ENCODE measurements around the gene LAMA5. TPM values are rescaled to one million over a fixed set of nuclear protein-coding genes. Genes with fewer than 3 reads are reported as not detected.

Gene LAMA5
- total RNA-seq, 1 experiment from 2014 or later = 1,050 TPM

- CTCF ChIA-PET = interaction anchor here (0.6 to 10.9 kb wide), 10 partner anchors 9 to 255 kb away, joined by 3 to 188 read pairs (median 7); partner anchors contain the start of genes ADRM1 and RPS21
- Mint-ChIP-seq H3K4me1 (ENCODE audit: low read depth, unreplicated experiment) (peaks cover 43% of the 10 kb centered on the region), H3K27me3 (ENCODE audit: insufficient read depth, unreplicated experiment) (no peaks in the 10 kb centered on the region), H3K36me3 (ENCODE audit: insufficient read depth, unreplicated experiment) (peaks cover 56% of the 10 kb centered on the region), H3K9me3 (ENCODE audit: unreplicated experiment) (no peaks in the 10 kb centered on the region), H3K27ac (ENCODE audit: unreplicated experiment) (peak overlapping the region; percentile 90), H3K4me3 (ENCODE audit: unreplicated experiment) (peak overlapping the region; percentile 70)
- POLR2A ChIA-PET = interaction anchor here (0.6 to 4.7 kb wide), 10 partner anchors 11 to 256 kb away, joined by 3 to 43 read pairs (median 4); partner anchors contain the start of genes OSBPL2 and RPS21
- BruUV-seq (replicated peaks) = no TSS peak
- intact Hi-C loops (cut with micrococcal nuclease; ENCODE audit: unreplicated experiment) = loop anchor here (1.0 to 5.0 kb wide), 3 partner anchors 8 to 131 kb away; partner anchors contain the start of genes CABLES2 and OSBPL2
- Histone ChIP-seq H3K27me3 (replicated peaks; ENCODE audit: control insufficient read depth, insufficient read depth, low read length) (no peaks in the 10 kb centered on the region), H3K4me3 (ENCODE audit: low read depth, low read length) (peak overlapping the region; percentile 94), H3K4me1 (peaks cover 69% of the 10 kb centered on the region), H3K9me3 (no peaks in the 10 kb centered on the region), H3K36me3 (ENCODE audit: control insufficient read depth, insufficient read depth, low read length) (peaks cover 9% of the 10 kb centered on the region)
- TF ChIP-seq CTCF (IDR thresholded peaks at IDR 0.05; ENCODE audit: insufficient read depth in 1 of 2, low read depth in 1 of 2, low read length in 1 of 2, severe bottlenecking in 1 of 2, unreplicated experiment in 1 of 2) = no peak
- DNase-seq = peak in 1 of 2 experiments; percentile 67
Observed at GRCh38 chr20:62367633-62368391, 700 bp upstream of the LAMA5 start.

- Histone ChIP-seq H3K9me3 (no peaks in the 10 kb centered on the region), H3K36me3 (ENCODE audit: control insufficient read depth, insufficient read depth, low read length) (peaks cover 12% of the 10 kb centered on the region), H3K4me1 (peaks cover 82% of the 10 kb centered on the region), H3K4me3 (ENCODE audit: low read depth, low read length) (peak overlapping the region; percentile 94), H3K27me3 (replicated peaks; ENCODE audit: control insufficient read depth, insufficient read depth, low read length) (no peaks in the 10 kb centered on the region)
- peak; percentile 96 to 97 for DNase-seq
- peak overlapping the region; percentile 94 for H3K27ac Mint-ChIP-seq (ENCODE audit: unreplicated experiment)
- H3K4me3 Mint-ChIP-seq (ENCODE audit: unreplicated experiment) = peak overlapping the region; percentile 70
- BruUV-seq (replicated peaks) = no TSS peak
- intact Hi-C loops (cut with micrococcal nuclease; ENCODE audit: unreplicated experiment) = loop anchor here (1.0 to 5.0 kb wide), 2 partner anchors 64 to 129 kb away; partner anchors contain the start of genes ADRM1 and OSBPL2
- ChIA-PET CTCF (interaction anchor here (0.5 to 10.9 kb wide), 7 partner anchors 11 to 64 kb away, joined by 3 to 188 read pairs (median 5); no protein-coding TSS in a partner anchor), POLR2A (interaction anchor here (0.9 to 4.7 kb wide), 9 partner anchors 9 to 428 kb away, joined by 3 to 43 read pairs (median 6); partner anchors contain the start of genes ADRM1 and RPS21)
- no peak for TF ChIP-seq CTCF (IDR thresholded peaks at IDR 0.05; ENCODE audit: insufficient read depth in 1 of 2, low read depth in 1 of 2, low read length in 1 of 2, severe bottlenecking in 1 of 2, unreplicated experiment in 1 of 2)
- no peaks in the 10 kb centered on the region for H3K27me3 Mint-ChIP-seq (ENCODE audit: insufficient read depth, unreplicated experiment)
- no peaks in the 10 kb centered on the region for H3K9me3 Mint-ChIP-seq (ENCODE audit: unreplicated experiment)
- H3K36me3 Mint-ChIP-seq (ENCODE audit: insufficient read depth, unreplicated experiment) = peaks cover 68% of the 10 kb centered on the region
- H3K4me1 Mint-ChIP-seq (ENCODE audit: low read depth, unreplicated experiment) = peaks cover 53% of the 10 kb centered on the region
Observed at GRCh38 chr20:62366370-62367135, 559 bp downstream of the LAMA5 start.

All from Caco-2 (cell line).